HUES6 (cell line): ENCODE measurements around the gene CLVS2.

ENCODE experiments used
- H3K27ac ChIP-seq: 2 replicates; pipeline ENCODE4 v1.7.0; 2013; ENCODE audit warnings: low read depth, mild to moderate bottlenecking, low read length, inconsistent platforms
- H3K27me3 ChIP-seq: 2 replicates; pipeline ENCODE4 v1.6.1; 2013; ENCODE audit warnings: low read length; ENCODE audit not compliant: control insufficient read depth, insufficient read depth
- H3K36me3 ChIP-seq: 2 replicates; pipeline ENCODE4 v1.6.1; 2013; ENCODE audit warnings: low read length; ENCODE audit not compliant: control insufficient read depth, insufficient read depth
- H3K4me1 ChIP-seq: 2 replicates; pipeline ENCODE4 v1.6.1; 2013; ENCODE audit warnings: low read length; ENCODE audit not compliant: control insufficient read depth, insufficient read depth
- H3K4me3 ChIP-seq: 2 replicates; pipeline ENCODE4 v1.5.1; 2013; ENCODE audit warnings: low read depth, low read length
- H3K9ac ChIP-seq: one replicate; pipeline ENCODE4 v1.6.1; 2013; ENCODE audit warnings: mild to moderate bottlenecking, low read length
- H3K9me3 ChIP-seq: 2 replicates; pipeline ENCODE4 v1.6.1; 2013; ENCODE audit warnings: low read depth, low read length; ENCODE audit not compliant: control insufficient read depth, insufficient read depth

Gene CLVS2

DNA sequence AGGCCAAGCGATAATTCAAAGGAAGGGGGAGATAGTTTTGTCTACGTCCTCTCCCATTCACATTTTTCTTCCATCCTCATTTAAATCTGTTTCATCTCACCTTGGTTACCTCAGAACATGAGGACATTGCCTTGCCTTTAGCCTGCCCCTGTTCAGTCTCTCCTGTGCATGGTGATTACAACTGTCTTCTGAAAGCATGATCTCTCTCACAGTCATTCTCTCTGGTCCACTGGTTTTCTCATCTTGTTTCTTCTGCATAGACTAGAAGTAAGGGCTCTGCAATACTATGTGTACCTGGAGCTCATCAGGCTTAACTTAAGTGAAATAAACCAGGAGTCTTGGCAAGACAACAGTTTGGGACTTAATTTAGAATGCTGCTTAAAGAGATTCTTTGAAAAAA, 31.4 kb downstream of the CLVS2 start:
- H3K4me3 ChIP-seq = no peak overlapping the region
- no peaks in the 10 kb centered on the region for H3K9me3 ChIP-seq

DNA sequence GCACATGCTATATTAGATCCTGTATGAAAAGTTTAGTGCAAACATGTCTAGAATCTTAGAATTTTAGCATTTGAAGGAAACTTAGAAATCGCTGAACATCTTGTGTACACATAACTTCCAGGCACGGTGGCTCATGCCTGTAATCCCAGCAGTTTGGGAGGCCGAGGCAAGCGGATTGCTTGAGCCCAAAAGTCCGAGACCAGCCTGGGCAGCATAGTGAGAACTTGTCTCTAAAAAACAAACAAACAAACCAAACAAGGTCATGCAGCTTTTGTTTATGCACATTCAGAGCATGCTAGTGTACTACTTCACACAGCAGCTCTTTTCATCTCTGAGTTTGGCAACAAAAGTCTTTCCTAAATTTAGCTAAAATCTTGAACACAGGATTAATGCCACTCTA, 32.2 kb downstream of the CLVS2 start:
- no peak overlapping the region for H3K4me3 ChIP-seq
- H3K27ac ChIP-seq = no peak overlapping the region
- no peaks in the 10 kb centered on the region for H3K27me3 ChIP-seq
- no peak overlapping the region for H3K9ac ChIP-seq
- H3K36me3 ChIP-seq = no peaks in the 10 kb centered on the region
- no peaks in the 10 kb centered on the region for H3K4me1 ChIP-seq
- H3K9me3 ChIP-seq = no peaks in the 10 kb centered on the region

More for the DNA sequence above, 31.4 kb downstream of the CLVS2 start:
- H3K36me3 ChIP-seq = no peaks in the 10 kb centered on the region
- H3K27me3 ChIP-seq = no peaks in the 10 kb centered on the region
- H3K27ac ChIP-seq = no peak overlapping the region
- no peak overlapping the region for H3K9ac ChIP-seq
- H3K4me1 ChIP-seq = no peaks in the 10 kb centered on the region

DNA sequence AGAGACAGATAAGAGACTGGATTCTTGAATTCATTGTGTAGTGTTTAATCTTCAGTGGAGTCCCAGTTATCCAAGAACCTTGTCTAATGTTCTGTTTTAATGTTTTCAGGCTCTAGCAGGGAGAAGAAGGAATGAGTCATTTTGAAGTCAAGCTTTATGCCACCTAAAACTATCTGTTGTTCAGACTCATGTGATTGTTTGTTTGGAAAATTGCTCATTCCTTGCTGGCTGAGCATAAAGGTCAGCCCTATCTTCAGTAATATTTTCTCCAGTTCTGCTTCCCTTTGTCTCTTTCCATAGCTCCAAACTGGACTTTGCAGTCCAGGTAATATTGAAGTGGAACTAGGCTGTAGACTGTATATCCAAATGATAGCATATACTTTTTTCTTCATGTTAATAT, 34.2 kb downstream of the CLVS2 start:
- Histone ChIP-seq H3K4me3 (no peak overlapping the region), H3K9ac (no peak overlapping the region), H3K27me3 (no peaks in the 10 kb centered on the region), H3K27ac (no peak overlapping the region), H3K4me1 (no peaks in the 10 kb centered on the region), H3K36me3 (no peaks in the 10 kb centered on the region), H3K9me3 (no peaks in the 10 kb centered on the region)

DNA sequence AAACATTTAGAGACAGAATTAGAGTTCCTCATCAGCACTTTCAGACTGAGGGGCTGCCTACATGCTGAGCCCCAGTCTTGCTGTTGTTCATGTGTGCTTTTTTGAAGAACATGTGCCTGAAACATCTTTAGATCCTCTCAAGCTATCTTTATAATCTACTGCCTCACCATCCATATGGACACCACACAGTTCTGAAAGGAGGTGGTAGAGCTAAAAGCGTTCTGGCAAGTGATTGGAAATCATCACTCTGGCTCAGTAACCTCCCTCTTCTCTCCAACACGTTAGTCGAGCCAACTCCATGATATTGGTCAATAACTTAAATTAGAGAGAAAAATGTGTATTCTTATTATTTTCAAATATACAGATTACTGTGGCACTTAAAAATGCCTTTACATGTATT, 40.6 kb downstream of the CLVS2 start:
- Histone ChIP-seq H3K27ac (no peak overlapping the region), H3K9me3 (no peaks in the 10 kb centered on the region), H3K27me3 (no peaks in the 10 kb centered on the region), H3K4me1 (no peaks in the 10 kb centered on the region), H3K9ac (no peak overlapping the region), H3K36me3 (no peaks in the 10 kb centered on the region), H3K4me3 (no peak overlapping the region)

DNA sequence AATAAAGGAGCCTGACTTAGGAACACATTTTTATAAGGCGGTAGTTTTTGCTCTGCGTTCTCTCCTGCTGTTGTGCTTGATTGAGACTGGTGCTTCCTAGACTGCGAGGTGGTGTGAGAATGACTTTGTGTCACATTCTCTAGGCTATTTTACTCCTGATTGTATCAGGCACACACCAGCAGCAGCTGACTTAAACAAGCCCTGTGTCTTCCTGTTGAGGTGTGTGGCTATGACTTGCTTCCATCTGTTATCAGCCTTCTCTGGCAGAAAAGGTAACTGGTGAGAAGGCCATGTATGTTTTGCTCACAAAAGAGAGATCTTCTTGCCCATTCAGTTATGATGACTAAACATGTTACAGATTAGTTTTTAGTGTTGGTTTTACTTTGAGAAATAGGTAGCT, 43.4 kb downstream of the CLVS2 start:
- Histone ChIP-seq H3K4me1 (no peaks in the 10 kb centered on the region), H3K27me3 (no peaks in the 10 kb centered on the region), H3K9me3 (no peaks in the 10 kb centered on the region), H3K4me3 (no peak overlapping the region), H3K27ac (no peak overlapping the region), H3K36me3 (no peaks in the 10 kb centered on the region), H3K9ac (no peak overlapping the region)

DNA sequence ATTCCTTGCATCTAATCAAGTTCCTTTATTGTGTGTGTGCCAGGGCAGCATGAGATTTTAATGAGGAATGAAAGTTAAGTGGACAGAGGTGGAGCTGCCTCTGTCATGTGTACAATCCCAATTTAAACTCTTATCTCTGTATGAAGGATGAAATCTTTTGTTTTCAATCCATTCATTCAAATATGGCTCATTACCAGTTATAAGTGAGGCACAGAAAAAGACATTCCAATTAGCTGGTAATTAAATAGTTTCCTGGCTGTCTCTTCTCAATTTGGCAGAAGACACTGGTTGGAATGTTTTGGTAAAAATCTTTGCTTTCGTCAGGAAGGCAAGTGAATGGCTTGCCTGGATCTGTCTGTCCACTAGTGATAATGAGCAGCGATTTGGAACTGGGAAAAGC, 46.4 kb downstream of the CLVS2 start:
- Histone ChIP-seq H3K9ac (no peak overlapping the region), H3K27me3 (no peaks in the 10 kb centered on the region), H3K9me3 (no peaks in the 10 kb centered on the region), H3K4me1 (no peaks in the 10 kb centered on the region), H3K4me3 (no peak overlapping the region), H3K27ac (no peak overlapping the region), H3K36me3 (no peaks in the 10 kb centered on the region)

DNA sequence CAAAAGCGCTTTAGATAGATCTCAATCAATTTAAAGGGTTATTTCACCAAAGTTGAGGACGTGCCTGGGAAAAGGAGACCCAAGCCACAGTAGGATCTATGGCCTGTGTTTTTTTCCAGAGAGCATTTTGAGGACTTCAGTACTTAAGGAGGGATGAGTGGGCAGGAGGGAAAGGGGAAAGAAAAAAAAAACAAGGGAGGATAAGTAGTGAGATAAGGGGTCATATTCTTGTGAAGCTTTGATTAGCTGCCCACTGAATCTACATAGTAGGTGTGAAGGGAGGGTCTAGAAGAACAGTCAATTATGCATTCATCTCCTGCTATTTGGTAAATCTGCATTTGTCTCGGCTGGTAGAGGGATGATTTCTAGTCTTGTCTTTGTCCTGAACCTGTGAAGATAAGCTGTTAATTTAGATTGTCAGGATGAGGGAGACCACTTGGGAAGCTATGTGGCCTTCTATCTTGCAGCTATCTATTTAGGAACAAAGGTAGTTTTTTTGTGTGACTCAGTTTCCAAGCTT, 48.4 kb downstream of the CLVS2 start:
- Histone ChIP-seq H3K27ac (no peak overlapping the region), H3K4me1 (no peaks in the 10 kb centered on the region), H3K9me3 (no peaks in the 10 kb centered on the region), H3K36me3 (no peaks in the 10 kb centered on the region), H3K9ac (no peak overlapping the region), H3K27me3 (no peaks in the 10 kb centered on the region), H3K4me3 (no peak overlapping the region)

DNA sequence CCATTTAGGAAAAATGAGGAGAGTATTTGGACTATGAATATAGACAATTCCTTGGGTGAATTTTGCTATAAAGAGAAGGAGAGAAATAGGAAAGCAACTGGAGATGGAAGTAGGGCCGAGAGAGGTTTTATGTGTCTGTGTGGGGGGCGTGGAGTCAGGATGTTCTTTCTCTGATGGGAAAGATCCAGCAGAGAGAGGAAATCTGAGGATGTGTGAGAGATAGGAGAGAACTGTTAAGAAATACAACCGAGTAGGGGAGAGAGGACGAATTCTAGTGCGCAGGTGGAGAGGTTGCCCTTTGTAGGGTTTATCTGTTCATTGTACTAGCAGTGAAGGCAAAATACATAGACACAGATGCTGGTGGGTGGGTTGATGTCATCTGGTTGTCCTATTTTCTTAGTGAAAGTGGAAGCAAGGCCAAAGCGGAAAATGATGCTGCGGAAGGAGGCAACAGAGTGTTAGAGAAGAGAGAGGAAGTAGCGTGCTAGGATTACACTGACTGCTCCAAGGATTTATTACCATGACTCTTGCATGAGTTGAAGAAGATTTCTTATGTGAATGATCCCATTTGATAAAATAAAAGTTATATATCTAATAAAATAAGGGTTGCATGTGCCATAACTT, 57.7 kb downstream of the CLVS2 start:
- Histone ChIP-seq H3K4me3 (no peak overlapping the region), H3K4me1 (no peaks in the 10 kb centered on the region), H3K27me3 (no peaks in the 10 kb centered on the region), H3K27ac (no peak overlapping the region), H3K9me3 (no peaks in the 10 kb centered on the region), H3K36me3 (no peaks in the 10 kb centered on the region), H3K9ac (no peak overlapping the region)

DNA sequence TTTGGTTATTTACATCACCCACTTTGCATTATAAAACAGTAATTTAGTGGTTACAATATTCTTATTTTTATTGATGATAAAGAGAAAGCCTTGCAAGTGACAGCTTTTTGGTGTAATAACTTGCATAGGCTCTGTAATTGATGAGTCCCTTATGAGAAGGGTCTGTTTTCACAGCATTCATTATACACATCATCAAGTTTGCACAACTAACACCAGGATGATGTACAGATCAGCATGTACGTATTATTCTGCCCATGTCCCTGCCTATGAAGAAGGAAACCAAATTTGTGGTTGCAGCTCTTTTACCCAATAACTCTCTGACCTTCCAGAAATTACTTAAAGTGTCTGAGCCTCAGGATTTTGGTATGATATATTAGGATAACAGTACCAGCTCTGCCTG, 59.2 kb downstream of the CLVS2 start:
- H3K27me3 ChIP-seq = no peaks in the 10 kb centered on the region
- no peak overlapping the region for H3K27ac ChIP-seq
- no peak overlapping the region for H3K4me3 ChIP-seq
- no peaks in the 10 kb centered on the region for H3K4me1 ChIP-seq
- H3K9me3 ChIP-seq = no peaks in the 10 kb centered on the region
- H3K9ac ChIP-seq = no peak overlapping the region
- H3K36me3 ChIP-seq = no peaks in the 10 kb centered on the region

DNA sequence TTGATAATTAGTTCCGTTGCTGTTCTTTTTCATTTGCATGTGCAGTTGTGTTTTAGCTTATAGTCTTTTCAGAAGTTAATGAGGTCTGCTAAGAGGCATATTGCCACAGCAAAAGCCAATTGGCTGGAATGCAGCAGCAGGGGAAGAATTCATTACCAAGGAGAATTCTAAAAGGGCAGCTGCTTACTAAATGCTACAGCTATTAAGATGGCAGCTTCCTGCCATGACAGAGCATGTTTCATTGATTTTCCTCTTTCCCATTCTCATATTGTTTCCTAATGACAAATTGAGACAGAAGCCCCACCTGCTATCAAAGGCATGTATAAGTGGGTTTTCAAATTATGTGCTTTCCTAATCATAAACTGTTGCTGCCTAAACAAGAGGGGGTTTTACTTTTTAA, 66.6 kb downstream of the CLVS2 start:
- H3K4me1 ChIP-seq = peaks cover 7% of the 10 kb centered on the region
- H3K9me3 ChIP-seq = no peaks in the 10 kb centered on the region
- H3K9ac ChIP-seq = no peak overlapping the region
- no peaks in the 10 kb centered on the region for H3K27me3 ChIP-seq
- H3K4me3 ChIP-seq = no peak overlapping the region
- 0 out of 2 replicates have a peak overlapping the region, but pooled peaks have one; percentile 47 for H3K27ac ChIP-seq
- no peaks in the 10 kb centered on the region for H3K36me3 ChIP-seq

DNA sequence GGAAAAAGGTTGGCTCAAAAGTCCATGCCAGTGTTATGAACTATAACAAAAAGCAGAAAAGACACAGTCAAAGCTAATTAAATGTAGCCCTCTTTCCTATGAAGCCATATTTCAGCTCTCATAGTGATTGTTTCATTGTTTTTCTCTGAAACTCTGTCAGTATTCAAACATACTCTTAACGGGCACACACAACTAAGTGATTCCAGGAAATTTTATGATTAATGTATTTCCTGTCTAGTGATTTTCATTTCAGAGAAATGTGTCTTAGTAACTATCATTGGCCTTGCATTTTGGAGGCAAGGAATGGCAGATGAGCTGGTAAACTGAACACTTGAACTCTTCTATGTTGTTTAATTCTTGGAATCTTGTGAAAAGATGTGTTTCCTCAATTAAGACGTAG, 68.0 kb downstream of the CLVS2 start:
- H3K36me3 ChIP-seq = no peaks in the 10 kb centered on the region
- H3K9ac ChIP-seq = no peak overlapping the region
- H3K27ac ChIP-seq = no peak overlapping the region
- no peaks in the 10 kb centered on the region for H3K9me3 ChIP-seq
- H3K27me3 ChIP-seq = no peaks in the 10 kb centered on the region
- H3K4me3 ChIP-seq = no peak overlapping the region
- H3K4me1 ChIP-seq = peaks cover 7% of the 10 kb centered on the region

DNA sequence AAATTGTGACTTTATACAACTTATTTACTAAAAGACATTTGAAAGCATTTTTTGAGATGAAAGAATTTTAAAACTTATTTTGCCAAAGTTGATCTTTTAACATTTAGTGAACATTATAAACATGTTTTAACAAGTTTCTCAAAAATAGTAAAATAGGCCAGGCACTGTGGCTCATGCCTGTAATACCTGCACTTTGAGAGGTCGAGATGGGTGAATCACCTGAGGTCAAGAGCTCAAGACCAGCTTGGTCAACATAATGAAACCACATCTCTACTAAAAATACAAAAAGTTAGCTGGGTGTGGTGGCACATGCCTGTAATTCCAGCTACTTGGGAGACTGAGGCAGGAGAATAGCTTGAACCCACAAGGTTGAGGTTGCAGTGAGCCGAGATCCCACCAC, 78.6 kb downstream of the CLVS2 start:
- Histone ChIP-seq H3K27me3 (no peaks in the 10 kb centered on the region), H3K27ac (no peak overlapping the region), H3K4me3 (no peak overlapping the region)

More for the DNA sequence above, 78.6 kb downstream of the CLVS2 start:
- Histone ChIP-seq H3K36me3 (no peaks in the 10 kb centered on the region), H3K9me3 (no peaks in the 10 kb centered on the region), H3K4me1 (no peaks in the 10 kb centered on the region), H3K9ac (no peak overlapping the region)
